Measurements from ENCODE around the gene FN3K.

- no peak for TF ChIP-seq CHD2 (IDR thresholded peaks at IDR 0.05; ENCODE audit: low read length, partially characterized antibody)
- TF ChIP-seq SREBF2 (IDR thresholded peaks at IDR 0.05), result no peak
- TF ChIP-seq, protein P1, sequence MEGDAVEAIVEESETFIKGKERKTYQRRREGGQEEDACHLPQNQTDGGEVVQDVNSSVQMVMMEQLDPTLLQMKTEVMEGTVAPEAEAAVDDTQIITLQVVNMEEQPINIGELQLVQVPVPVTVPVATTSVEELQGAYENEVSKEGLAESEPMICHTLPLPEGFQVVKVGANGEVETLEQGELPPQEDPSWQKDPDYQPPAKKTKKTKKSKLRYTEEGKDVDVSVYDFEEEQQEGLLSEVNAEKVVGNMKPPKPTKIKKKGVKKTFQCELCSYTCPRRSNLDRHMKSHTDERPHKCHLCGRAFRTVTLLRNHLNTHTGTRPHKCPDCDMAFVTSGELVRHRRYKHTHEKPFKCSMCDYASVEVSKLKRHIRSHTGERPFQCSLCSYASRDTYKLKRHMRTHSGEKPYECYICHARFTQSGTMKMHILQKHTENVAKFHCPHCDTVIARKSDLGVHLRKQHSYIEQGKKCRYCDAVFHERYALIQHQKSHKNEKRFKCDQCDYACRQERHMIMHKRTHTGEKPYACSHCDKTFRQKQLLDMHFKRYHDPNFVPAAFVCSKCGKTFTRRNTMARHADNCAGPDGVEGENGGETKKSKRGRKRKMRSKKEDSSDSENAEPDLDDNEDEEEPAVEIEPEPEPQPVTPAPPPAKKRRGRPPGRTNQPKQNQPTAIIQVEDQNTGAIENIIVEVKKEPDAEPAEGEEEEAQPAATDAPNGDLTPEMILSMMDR (IDR thresholded peaks at IDR 0.05), result peak; percentile 91
Observed at GRCh38 chr17:82775001-82775823, 39.8 kb downstream of the FN3K start.
